GM19455 (cell line): Measurements from ENCODE around the gene SEMA4C.
"Not testable (repeated sequence)": the region's sequence is repeated elsewhere in the genome, so short reads cannot be mapped to it uniquely, and the experiment has no call there.

Experiments used
- ATAC-seq: cut with Tn5 transposase; IDR thresholded peaks from one replicate; pipeline ENCODE4 v1.9.1; 2021; ENCODE audit not compliant: unreplicated experiment

Gene SEMA4C

GRCh38 chr2:96898641-96899412 is 28.9 kb upstream of the SEMA4C start:
- ATAC-seq: no peak

DNA sequence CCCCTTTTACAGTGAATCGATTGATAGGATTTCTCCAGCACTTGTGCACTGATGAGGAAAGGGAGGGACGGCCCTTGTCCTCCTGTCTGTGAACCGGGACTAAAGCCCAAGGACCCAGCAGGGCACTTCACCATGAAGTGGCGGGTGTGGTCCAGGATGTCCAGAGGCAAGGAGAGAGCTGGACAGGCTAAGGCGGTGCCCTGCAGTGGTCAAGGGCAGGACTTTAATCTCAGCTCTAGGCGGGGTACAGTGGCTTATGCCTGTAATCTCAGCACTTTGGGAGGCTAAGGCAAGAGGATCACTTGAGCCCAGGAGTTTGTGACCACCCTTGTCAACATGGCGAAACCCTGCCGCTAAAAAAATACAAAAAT is 28.2 kb upstream of the SEMA4C start:
- ATAC-seq: no peak

GRCh38 chr2:96897491-96898134 is 27.7 kb upstream of the SEMA4C start:
- no peak for ATAC-seq

GRCh38 chr2:96895746-96896651 is 26.1 kb upstream of the SEMA4C start:
- ATAC-seq: no peak

- no peak for ATAC-seq
Observed at GRCh38 chr2:96895032-96895745, 25.3 kb upstream of the SEMA4C start.

GRCh38 chr2:96894151-96894531 is 24.3 kb upstream of the SEMA4C start:
- ATAC-seq: no peak

DNA sequence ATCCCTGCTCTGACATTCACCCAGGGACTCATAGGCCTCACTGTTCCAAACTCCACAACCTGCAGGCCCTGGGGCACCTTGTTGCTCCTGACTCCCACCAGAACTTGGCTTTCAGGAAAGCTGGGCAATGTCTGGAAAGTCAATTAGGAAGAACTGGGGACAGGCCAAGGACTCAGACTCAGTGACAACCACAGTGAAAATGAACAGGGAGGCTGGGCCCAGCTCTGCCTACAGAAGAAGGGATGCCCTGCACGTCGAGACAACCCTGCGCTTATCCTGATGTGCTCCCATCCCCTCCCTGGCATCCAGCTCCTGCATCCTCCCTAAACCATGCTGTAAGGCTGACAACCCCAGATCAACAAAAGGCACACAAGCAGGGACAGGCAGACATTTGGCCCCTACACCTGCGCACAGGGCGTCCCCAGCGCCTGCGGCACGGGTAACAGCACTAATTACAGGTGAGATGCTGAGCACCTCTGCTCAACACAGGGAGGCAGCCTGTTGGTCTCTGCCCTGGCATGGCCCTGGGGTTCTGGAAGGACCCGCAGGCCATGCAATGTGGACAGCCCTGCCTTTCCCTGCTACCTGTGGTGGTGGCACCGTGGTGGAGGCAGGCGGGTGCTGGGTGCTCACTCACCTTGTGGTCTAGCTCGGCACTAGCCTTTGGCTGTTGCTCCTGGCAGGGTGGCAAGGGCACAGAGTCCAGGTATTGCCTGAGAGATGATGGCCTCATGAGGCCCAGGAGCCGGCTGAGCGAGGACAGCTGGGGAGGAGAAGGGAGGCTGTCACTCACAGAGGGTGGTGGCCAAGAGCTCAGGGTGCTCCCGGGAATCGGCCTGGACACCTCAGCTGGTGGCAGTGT is 23.6 kb upstream of the SEMA4C start:
- ATAC-seq: no peak

DNA sequence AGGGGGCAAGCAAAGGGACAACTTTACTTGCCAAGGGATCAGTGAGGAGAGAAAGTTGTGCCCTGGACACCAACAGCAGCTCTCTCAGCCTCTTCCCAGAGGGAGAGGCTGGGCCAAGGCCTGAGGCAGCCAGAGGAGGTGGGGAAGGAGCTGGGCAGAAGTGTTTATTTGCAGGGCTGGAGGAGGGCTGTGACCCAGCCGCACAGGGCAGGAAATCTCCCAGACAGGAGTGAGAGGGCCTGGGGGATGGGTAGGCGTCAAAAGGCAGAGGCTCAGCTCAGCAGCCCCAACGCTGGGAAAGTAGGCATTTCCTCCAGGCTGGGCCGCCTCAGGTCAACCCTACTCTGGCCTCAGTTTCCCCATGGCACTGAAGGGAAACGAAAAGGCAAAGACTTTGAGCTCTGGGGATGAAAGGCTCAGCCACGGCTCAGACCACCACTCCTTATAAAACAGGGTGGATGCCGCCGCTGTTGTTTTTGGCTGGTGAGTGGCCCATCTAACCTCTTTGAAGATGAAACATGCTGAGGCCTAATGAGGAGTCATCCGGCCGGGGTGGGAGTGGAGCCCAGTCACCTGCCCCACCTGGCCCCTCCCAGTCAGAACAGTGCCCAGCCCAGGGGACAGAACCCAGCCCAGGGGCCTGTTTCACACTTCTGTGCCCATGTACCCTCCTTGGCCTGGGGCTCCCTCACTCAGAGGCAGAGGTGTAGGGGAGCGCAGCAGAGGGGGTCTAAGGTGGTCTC is 21.9 kb upstream of the SEMA4C start:
- no peak for ATAC-seq

- ATAC-seq: no peak
Observed at GRCh38 chr2:96890726-96891385, 21.0 kb upstream of the SEMA4C start.

GRCh38 chr2:96890252-96890651 is 20.4 kb upstream of the SEMA4C start:
- no peak for ATAC-seq

GRCh38 chr2:96889502-96889901 is 19.6 kb upstream of the SEMA4C start:
- not testable (repeated sequence) for ATAC-seq

DNA sequence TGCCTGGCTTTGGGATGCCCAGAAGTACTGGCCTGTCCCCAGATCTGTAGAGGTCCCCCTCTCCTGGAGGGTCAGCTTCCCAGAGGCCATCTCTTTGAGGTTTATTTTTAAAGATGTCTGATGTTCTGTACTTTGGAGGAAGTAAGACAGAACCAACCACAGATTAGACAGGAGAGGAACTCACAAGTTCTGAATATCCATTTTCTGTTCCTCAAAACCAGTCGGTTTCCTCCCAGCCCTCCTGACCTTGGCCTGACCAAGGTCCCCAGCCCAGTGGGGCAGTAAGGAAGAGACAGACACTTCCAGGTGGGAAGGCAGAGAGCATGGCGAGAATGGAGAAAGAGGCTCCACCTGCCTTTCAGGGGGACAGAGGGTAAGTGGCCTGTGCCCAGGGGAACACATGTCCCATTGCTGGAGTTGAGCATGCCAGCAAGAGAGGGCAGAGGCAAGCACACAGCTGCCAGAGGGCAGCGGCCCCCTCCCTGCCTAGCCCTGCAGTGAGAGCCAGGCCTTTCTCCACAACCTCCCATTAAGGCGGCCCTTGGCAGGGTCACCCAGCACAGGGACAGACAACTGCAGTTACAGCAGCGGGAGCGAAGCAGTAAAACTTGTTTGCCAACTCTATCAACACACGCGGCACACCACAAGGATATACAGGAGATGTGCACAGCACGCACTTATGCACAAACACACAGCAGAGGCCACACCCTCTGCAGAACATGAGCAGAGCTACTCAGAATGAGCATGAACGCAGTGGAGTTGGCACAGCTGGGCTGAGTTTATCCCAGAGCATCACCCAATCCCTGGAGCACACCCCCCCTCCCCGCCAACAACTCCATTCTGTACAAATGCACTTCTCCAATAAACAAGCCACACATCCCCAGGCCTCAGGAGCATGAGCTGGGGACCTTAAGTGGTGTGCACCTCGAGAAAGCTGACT is 18.5 kb upstream of the SEMA4C start:
- ATAC-seq: no peak

DNA sequence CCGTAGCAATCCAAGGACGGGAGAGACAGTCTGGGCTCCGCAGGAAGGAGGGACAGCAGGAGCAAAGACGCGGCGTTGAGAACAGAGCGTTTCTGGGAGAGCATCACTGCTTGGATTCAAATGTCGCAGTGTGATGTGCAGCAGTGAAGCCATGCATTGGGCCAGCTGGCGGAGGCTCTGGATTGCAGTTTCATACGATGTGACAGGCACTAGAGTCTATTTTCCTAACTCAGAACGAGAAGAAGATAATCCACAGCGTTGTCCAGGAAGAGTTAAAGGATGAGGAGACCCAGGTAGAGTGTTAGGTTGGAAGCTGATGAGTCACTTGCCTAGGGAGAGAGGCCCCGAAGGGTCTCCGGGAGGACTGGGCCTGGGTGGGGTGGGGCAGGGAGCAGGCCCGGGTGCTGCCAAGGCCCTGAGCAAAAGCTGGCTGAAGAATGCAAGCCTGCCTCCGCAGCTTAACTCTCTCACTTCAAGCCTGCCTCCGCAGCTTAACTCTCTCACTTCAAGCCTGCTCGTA is 17.7 kb upstream of the SEMA4C start:
- no peak for ATAC-seq

- ATAC-seq: no peak
Observed at GRCh38 chr2:96885432-96886347, 15.8 kb upstream of the SEMA4C start.

GRCh38 chr2:96884299-96885094 is 14.6 kb upstream of the SEMA4C start:
- ATAC-seq: no peak

DNA sequence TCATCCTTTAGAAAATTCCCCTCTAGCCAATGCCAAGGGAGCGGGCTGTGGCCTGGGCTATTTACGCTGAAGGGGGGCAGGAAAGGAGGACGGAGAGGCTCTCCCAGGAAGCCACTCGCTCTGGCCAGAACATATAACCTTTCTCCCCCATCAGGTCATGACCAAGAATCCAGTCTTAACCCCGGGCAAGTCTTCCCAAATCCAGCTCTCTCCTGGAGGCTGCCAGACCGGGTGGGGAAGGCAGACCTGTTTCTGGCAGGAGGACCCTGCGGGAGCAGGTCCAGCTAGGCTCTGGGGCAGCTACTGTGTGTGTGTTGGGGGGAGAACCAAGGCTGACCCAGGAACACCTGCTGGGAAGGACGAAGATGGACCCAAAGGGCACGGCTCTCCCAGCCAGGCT is 13.4 kb upstream of the SEMA4C start:
- no peak for ATAC-seq
